KOPT-K1 (cell line): ENCODE results near the gene ADARB2.

Experiments used
- H3K27ac ChIP-seq: fragments of 200-600 bp; sonication (generic); 2 replicates; pipeline ENCODE4 v1.5.1; 2016; ENCODE audit warnings: antibody characterized with exemption, mild to moderate bottlenecking, low read depth, low read length; ENCODE audit not compliant: poor library complexity, severe bottlenecking
- H3K36me3 ChIP-seq: fragments of 200-600 bp; sonication (generic); 2 replicates; pipeline ENCODE4 v1.5.1; 2017; ENCODE audit warnings: antibody characterized with exemption, mild to moderate bottlenecking, low read length, moderate library complexity; ENCODE audit not compliant: insufficient read depth
- H3K9me3 ChIP-seq: fragments of 200-600 bp; sonication (generic); 2 replicates; pipeline ENCODE4 v1.5.1; 2017; ENCODE audit warnings: antibody characterized with exemption, low read length, mild to moderate bottlenecking; ENCODE audit not compliant: insufficient read depth, poor library complexity, severe bottlenecking

ADARB2 gene

GRCh38 chr10:1602037-1602484, 135.3 kb downstream of the ADARB2 start:
- H3K27ac ChIP-seq, result no peak overlapping the region
- no peaks in the 10 kb centered on the region for H3K9me3 ChIP-seq
- H3K36me3 ChIP-seq, result no peaks in the 10 kb centered on the region

- Histone ChIP-seq H3K36me3 (no peaks in the 10 kb centered on the region), H3K27ac (no peak overlapping the region), H3K9me3 (no peaks in the 10 kb centered on the region)
These were observed 135.9 kb downstream of the ADARB2 start for GRCh38 chr10:1601406-1601805.

GRCh38 chr10:1600861-1601260, 136.5 kb downstream of the ADARB2 start:
- H3K27ac ChIP-seq, result no peak overlapping the region
- H3K36me3 ChIP-seq, result no peaks in the 10 kb centered on the region
- H3K9me3 ChIP-seq, result no peaks in the 10 kb centered on the region

- H3K27ac ChIP-seq, result no peak overlapping the region
- no peaks in the 10 kb centered on the region for H3K36me3 ChIP-seq
- no peaks in the 10 kb centered on the region for H3K9me3 ChIP-seq
These were observed 138.8 kb downstream of the ADARB2 start for GRCh38 chr10:1598393-1599153.

GRCh38 chr10:1597370-1598146, 139.8 kb downstream of the ADARB2 start:
- H3K27ac ChIP-seq, result no peak overlapping the region
- no peaks in the 10 kb centered on the region for H3K9me3 ChIP-seq
- H3K36me3 ChIP-seq, result no peaks in the 10 kb centered on the region

GRCh38 chr10:1596482-1597099, 140.7 kb downstream of the ADARB2 start:
- no peak overlapping the region for H3K27ac ChIP-seq
- no peaks in the 10 kb centered on the region for H3K36me3 ChIP-seq
- H3K9me3 ChIP-seq, result no peaks in the 10 kb centered on the region

- Histone ChIP-seq H3K36me3 (no peaks in the 10 kb centered on the region), H3K9me3 (no peaks in the 10 kb centered on the region), H3K27ac (no peak overlapping the region)
These were observed 141.6 kb downstream of the ADARB2 start for GRCh38 chr10:1595726-1596125.

GRCh38 chr10:1595242-1595600, 142.1 kb downstream of the ADARB2 start:
- Histone ChIP-seq H3K9me3 (no peaks in the 10 kb centered on the region), H3K27ac (no peak overlapping the region)

GRCh38 chr10:1594372-1595241, 142.7 kb downstream of the ADARB2 start:
- Histone ChIP-seq H3K36me3 (no peaks in the 10 kb centered on the region), H3K9me3 (no peaks in the 10 kb centered on the region), H3K27ac (no peak overlapping the region)

More at GRCh38 chr10:1595242-1595600, 142.1 kb downstream of the ADARB2 start:
- H3K36me3 ChIP-seq, result no peaks in the 10 kb centered on the region

GRCh38 chr10:1591742-1592141, 145.6 kb downstream of the ADARB2 start:
- Histone ChIP-seq H3K9me3 (peaks cover 5% of the 10 kb centered on the region), H3K36me3 (no peaks in the 10 kb centered on the region), H3K27ac (no peak overlapping the region)

- Histone ChIP-seq H3K27ac (no peak overlapping the region), H3K36me3 (no peaks in the 10 kb centered on the region), H3K9me3 (peaks cover 5% of the 10 kb centered on the region)
These were observed 146.3 kb downstream of the ADARB2 start for GRCh38 chr10:1591045-1591444.

- Histone ChIP-seq H3K9me3 (peaks cover 5% of the 10 kb centered on the region), H3K36me3 (no peaks in the 10 kb centered on the region), H3K27ac (no peak overlapping the region)
These were observed 148.1 kb downstream of the ADARB2 start for GRCh38 chr10:1589257-1589656.

- Histone ChIP-seq H3K27ac (no peak overlapping the region), H3K36me3 (no peaks in the 10 kb centered on the region), H3K9me3 (peaks cover 5% of the 10 kb centered on the region)
These were observed 154.6 kb downstream of the ADARB2 start for GRCh38 chr10:1582739-1583138.

GRCh38 chr10:1581189-1581588, 156.1 kb downstream of the ADARB2 start:
- Histone ChIP-seq H3K9me3 (no peaks in the 10 kb centered on the region), H3K27ac (no peak overlapping the region), H3K36me3 (no peaks in the 10 kb centered on the region)
